Measurements from ENCODE around the gene CDIP1.

Gene CDIP1

DNA sequence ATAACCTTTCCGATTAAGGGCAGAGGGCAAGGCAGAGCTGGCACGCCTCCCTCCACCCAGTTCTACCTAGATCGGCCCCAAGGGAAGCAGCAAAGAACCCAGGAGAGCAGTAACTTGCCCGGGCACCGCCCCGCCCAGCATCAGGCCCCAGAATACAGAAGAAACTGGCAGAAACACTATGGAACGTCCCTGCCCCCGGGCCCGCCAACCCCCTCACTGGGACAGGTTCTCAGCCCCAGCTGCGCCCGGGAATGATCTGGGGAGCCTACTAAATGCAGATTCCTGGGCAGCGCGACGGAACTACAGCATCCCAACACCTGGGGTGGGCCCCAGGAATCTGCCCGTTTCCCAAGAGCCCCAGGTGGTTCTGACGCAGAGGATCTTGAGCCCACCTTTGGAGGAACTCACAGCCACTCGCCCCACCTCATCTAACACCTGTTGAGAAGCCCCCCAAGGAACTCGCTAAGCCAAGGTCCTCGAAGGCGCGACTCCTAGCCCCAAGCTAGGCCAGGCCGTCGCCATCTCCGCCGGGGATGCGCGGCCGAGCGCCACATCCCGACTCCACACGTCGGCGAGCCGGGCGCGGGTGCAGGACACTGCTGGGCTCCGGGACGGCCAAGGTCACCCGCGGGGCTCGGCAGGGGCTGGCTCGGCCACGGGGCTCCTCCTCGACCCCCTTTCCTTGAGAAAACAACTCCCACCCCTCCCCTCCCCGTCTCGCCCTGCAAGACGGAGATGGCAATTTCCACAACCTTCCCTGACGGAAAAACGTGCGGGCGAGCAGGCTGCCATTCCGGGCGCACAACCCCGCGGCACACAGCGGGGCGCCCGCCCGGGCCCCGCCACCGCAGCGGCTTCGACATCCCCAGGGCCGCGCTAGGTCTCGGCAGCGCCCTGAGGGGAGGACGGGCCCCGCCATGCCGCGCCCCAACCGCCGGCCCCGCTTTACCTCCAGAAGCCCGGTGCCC is 913 bp downstream of the CDIP1 start:
- DNase-seq = no peak

- no peak for DNase-seq
Observed at GRCh38 chr16:4536391-4537106, 2.0 kb downstream of the CDIP1 start.

- DNase-seq = no peak
Observed at GRCh38 chr16:4535627-4536108, 2.9 kb downstream of the CDIP1 start.

DNA sequence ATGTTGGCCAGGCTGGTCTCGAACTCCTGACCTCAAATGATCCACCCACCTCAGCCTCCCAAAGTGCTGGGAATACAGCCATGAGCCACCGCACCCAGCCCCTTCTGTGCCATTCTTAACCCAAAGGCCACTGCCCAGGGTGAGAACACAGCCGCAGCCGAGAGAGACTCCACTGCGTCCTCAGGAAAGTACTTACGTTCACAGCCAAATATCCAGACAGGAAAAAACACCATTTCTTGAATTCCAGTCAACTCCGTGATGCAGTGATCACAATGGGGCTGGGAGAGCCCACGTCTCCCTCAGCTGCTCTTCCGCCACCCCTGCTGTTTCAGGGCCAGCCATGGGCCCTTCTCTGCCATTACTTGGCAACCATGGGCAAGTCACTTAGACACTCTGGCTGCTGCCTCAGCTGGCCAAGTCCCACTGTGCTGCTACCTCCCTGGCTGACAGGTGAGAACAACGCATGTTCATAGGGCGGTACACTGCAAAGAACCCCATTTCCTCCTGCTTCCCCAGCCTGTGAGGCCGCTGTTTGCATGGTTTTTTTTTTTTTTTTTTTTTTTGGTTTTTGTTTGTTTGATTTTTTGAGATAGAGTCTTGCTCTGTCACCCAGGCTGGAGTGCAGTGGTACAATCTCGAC is 4.3 kb downstream of the CDIP1 start:
- DNase-seq = no peak

DNA sequence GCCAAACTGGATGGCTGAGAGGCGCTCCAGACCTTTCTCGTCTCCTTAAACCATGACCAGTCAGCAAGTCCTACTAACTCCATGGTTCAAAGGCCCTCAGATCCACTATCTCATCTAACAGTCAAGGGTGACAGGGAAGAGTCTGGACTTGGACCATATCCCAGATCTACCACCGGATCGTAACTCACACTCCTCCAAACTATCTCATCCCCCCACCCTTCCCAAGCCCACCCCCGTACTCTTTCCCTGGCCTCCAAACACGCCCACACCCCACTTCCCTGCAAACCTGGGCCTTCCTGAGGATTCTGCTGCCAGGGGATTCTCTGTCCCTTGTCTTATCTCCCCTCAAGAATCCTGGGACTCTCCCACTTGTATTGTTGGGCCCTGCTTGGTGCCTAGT is 5.1 kb downstream of the CDIP1 start:
- DNase-seq = no peak

- no peak for DNase-seq
Observed at GRCh38 chr16:4532238-4532637, 6.3 kb downstream of the CDIP1 start.

DNA sequence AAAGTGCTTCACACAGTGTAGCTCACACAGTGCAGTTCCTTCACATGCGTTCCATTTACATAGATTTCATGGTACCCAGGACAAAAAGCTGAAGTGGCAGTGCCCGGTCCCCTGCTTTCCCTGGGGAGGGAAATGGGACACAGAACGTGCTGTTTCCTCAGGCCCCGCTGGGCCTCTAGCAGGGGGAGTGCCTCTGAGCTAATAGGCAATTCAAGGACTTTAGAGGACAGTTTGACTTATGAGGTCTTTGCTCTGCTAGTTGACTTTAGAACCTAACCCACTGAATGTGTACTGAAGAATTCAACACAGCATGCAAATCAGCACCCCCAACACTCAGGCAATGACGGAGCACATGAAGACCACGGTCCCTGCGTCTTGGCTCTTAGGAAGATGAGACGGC is 6.8 kb downstream of the CDIP1 start:
- no peak for DNase-seq

GRCh38 chr16:4529085-4530060 is 9.2 kb downstream of the CDIP1 start:
- peak; percentile 49 for DNase-seq

DNA sequence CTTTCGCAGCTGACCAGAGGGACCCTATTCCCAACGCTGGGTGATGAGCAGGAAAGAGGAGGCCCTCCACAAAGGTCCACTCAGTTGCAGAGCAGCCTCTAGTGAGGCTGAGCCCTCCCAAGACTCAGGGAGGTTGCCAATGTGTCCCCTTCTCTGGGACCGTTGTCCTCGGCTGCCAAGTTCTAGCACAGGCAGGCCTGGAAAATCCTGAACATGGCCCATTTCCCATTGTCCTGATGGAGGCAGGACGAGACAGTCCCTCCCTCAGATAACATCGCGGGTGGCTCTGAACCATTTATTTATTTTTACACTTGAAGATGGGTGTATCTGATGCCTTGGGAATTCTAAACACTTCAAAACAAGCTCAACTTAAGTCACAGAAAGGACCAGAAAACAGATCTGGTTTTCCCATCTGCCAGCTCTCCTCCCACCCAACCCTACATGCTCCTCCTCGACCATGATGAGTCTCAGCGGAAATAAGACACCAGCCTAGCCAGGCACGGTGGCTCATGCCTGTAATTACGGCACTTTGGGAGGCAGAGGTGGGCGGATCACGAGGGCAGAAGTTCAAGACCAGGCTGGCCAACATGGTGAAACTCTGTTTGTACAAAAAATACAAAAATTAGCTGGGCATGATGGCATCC is 12.8 kb downstream of the CDIP1 start:
- DNase-seq = no peak

DNA sequence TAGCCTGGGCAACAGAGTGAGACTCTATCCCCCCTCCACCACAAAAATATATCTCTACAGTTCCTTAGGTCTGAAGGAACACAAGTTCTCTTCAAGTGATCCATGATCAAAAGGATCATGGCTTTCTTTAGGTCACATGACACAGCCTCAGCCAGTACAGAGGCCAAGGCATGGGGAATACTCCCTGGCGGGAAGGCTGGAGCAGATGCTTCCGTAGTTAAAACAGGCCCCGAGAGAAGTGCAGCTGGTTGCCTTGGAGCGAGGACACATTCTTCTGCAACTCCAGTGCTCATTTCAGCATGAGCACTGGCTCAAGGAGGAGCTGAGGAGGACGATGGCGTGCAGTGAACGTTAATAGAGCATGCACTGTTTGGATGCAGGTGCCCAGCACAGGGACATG is 13.5 kb downstream of the CDIP1 start:
- DNase-seq = no peak

DNA sequence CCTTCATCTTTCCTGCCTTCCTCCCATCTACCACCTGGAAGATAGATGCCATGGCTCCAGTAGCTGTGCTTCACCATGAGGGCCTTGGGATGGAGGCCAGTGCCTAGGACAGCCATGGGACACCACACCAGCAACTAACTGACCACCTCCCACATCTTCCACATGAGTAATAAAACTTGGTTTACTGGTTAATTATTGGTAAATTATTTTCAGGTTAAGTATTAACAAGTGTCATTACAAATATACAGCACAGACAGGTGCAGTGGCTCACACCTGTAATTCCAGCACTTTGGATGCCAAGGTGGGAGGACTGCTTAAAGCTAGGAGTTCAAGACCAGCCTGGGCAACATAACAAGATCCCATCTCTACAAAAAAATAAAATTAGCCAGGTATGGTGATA is 14.0 kb downstream of the CDIP1 start:
- DNase-seq = no peak

GRCh38 chr16:4523686-4524085 is 14.9 kb downstream of the CDIP1 start:
- no peak for DNase-seq

DNA sequence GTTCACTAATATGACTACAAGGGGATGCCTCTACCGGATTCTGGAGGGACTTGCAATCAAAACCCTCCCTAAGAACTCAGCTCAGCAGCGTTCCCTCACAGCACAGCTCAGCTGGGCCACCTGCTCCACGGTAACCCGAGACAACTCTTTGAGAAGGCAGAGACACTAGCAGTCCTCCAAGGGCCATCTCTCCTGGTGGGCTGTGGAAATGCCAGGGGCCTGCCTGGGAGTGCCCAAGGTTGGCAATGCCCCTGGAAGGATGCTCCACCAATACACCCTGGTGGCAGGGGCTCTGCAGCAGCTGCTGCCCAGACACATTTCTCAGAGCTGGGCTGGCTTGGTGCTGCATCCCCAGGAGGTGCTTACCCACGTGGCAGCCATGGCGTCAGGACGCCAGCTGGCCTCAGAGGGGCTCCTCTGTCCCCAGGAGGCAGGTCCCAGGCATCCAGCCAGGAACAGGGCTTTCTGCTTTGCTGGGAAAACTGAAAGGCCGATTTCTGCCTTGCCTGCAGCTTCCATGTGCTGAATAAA is 16.5 kb downstream of the CDIP1 start:
- DNase-seq = peak; percentile 24

DNA sequence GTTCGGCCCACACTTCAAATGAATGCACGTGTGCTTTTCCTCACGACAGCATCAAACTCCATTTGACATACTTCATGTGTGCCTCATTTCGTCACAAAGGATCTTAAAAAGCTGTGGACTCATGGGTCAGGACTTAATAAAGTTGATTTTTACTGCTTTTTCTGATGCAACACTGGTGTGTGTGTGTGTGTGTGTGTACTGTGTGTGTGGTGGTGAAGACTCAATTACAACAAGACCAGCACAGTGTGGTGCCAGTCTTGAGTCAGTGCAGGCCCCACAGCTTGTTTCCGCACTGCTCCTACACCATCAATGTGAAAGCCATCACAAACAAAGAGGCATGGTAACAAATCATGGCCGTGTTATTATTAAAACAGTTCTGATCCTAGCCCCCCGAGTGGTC is 17.7 kb downstream of the CDIP1 start:
- DNase-seq = no peak

DNA sequence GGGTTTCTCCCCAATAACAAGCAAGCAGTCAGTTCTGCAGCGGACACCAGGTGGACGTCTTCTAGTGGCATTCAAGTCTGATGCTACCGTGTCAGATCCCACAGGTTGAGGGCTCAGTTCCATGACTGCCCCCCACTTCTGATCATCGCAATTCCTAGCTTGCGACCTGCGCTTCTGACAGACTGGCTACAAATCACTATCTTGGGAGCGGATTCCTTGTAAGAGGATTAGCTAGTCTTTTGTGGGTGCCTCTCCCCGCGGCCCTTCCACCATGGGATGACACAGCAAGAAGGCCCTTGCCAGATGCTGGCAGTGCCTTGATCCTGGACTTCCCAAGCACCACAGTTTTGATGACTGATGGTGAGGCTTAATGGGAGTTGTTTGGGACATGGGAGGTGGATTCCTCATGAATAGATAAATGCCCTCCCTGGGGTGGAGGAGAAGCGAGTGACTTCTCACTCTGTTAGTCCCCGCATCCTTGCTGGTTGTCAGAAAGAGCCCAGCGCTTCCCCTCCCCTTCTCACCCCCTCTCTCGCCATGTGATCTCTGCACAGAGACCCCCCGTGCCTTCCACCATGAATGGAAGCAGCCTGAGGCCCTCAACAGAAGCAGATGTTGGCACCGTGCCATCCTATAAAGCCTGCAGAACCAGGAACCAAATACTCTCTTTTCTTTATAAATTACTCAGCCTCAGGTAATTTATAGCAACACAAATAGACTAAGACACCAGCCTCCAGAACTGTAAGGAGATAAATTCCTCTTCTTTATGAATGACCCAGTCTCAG is 19.1 kb downstream of the CDIP1 start:
- DNase-seq = no peak

- DNase-seq = no peak
Observed at GRCh38 chr16:4517812-4518680, 20.5 kb downstream of the CDIP1 start.

DNA sequence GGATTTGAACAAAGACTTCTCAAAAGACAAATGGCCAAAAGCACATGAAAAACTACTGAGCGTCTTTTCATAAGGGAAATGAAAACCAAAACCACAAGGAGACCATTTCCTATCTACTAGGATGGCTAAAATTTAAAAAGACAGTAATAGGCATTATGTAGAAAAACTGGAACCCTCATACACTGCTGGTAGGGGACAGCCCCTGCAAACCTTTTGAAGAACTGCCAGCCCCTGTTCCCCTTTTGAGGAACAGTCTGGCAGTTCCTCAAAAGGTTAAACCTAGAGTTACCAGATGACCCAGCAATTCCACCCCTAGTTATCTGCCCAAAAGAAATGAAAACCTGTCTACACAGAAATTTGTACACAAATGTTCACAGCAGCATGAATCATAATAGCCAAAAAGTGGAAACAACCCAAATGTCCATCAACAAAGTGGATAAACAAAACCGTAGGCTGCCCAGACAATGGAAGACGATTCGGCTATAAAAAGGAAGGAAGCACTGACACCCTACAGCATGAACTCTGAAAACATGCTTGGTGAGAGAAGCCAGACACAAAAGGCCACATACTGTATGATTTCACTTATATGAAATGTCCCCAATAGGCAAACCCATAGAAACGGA is 22.9 kb downstream of the CDIP1 start:
- no peak for DNase-seq

DNA sequence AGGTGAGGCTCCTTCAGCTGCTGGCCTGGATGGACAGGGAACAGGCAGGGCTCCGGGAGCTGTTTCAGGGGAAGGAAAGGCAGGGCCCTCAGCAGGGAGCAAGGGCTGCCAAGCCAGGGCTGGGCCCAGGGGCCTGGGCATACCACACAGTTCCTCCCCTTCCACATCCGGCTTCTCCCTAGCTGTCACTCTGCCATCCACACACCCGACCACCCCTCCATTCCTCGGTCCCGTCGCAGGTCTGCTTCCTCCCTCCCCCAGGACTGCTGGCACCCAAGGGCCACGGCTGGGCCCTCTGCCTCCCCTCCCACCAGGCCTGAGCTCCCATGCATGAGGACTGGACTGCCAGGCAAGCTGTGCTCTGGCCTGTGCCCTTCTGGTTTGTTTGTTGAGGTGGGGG is 24.0 kb downstream of the CDIP1 start:
- no peak for DNase-seq

- DNase-seq = no peak
Observed at GRCh38 chr16:4513881-4514280, 24.7 kb downstream of the CDIP1 start.

Measured in fibroblast of skin of right biceps (primary cell).